Measurements from ENCODE around the gene OR2K2. TPM values are rescaled to one million over a fixed set of nuclear protein-coding genes. Genes with fewer than 3 reads are reported as not detected.

The OR2K2 gene
- total and polyA plus RNA-seq, 2 donors (not counting 1 experiment from before 2014, with no cell fraction given), result not detected

DNA sequence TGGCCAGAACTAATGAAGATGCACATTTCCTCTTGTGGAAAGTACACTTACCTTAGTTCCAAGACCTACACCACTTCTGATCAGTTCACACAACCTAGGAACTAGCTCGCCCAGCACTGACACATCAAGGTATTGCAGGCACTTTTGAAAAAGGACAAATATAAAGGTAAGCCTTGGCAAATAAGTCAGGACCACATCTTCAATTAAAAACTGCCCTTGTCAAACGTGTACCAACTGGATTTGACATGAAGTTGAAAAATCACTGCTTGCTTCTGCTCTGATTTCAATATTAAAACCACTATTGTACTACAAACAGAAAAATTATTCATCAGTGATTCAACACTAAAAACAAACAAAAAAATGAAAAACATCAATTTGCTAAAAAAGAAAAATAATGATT lies 45.0 kb upstream of the OR2K2 start:
- Histone ChIP-seq H3K9ac (ENCODE audit: low read length) (no peak overlapping the region), H3K9me3 (ENCODE audit: control extremely low read depth in 1 of 3, control insufficient read depth in 2 of 3, insufficient read depth in 1 of 3, low read length in 2 of 3) (no peaks in the 10 kb centered on the region), H4K20me1 (ENCODE audit: control insufficient read depth, insufficient read depth, low read length, poor library complexity, severe bottlenecking) (no peaks in the 10 kb centered on the region), H3K27ac (ENCODE audit: low read length in 2 of 2) (no peak overlapping the region), H3K27me3 (replicated peaks in 1 of 4; ENCODE audit: control extremely low read depth in 1 of 4, control insufficient read depth in 3 of 4, insufficient read depth in 4 of 4, low read length in 3 of 4) (no peaks in the 10 kb centered on the region), H3K4me3 (ENCODE audit: control extremely low read depth in 1 of 5, extremely low read depth in 1 of 5, insufficient read depth in 1 of 5, low read depth in 2 of 5, low read length in 4 of 5) (no peak overlapping the region), H3K79me2 (ENCODE audit: control insufficient read depth, insufficient read depth, low read length) (no peaks in the 10 kb centered on the region), H3K4me2 (replicated peaks; ENCODE audit: low read depth, low read length, poor library complexity, severe bottlenecking) (no peak overlapping the region), H3K4me1 (ENCODE audit: control insufficient read depth in 2 of 2, insufficient read depth in 2 of 2, low read length in 2 of 2) (no peaks in the 10 kb centered on the region), H3K36me3 (replicated peaks in 1 of 2; ENCODE audit: control extremely low read depth in 1 of 2, control insufficient read depth in 1 of 2, extremely low read depth in 1 of 2, insufficient read depth in 2 of 2, low read length in 1 of 2) (peaks cover 11 to 45% of the 10 kb centered on the region in 2 experiments), H2AFZ (ENCODE audit: insufficient read depth, low read depth, low read length, poor library complexity, severe bottlenecking) (no peak overlapping the region)
- H3K9me3 Mint-ChIP-seq (ENCODE audit: insufficient read depth), result no peaks in the 10 kb centered on the region
- intact Hi-C loops (cut with micrococcal nuclease), result no loop called here
- no peak overlapping the region for H3K27ac Mint-ChIP-seq
- DNase-seq (no peak), ATAC-seq (ENCODE audit: low read depth) (no peak)
- TF ChIP-seq, protein P1, sequence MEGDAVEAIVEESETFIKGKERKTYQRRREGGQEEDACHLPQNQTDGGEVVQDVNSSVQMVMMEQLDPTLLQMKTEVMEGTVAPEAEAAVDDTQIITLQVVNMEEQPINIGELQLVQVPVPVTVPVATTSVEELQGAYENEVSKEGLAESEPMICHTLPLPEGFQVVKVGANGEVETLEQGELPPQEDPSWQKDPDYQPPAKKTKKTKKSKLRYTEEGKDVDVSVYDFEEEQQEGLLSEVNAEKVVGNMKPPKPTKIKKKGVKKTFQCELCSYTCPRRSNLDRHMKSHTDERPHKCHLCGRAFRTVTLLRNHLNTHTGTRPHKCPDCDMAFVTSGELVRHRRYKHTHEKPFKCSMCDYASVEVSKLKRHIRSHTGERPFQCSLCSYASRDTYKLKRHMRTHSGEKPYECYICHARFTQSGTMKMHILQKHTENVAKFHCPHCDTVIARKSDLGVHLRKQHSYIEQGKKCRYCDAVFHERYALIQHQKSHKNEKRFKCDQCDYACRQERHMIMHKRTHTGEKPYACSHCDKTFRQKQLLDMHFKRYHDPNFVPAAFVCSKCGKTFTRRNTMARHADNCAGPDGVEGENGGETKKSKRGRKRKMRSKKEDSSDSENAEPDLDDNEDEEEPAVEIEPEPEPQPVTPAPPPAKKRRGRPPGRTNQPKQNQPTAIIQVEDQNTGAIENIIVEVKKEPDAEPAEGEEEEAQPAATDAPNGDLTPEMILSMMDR (IDR thresholded peaks at IDR 0.05), result no peak
- no peak for TF ChIP-seq EZH2 (IDR thresholded peaks at IDR 0.05; ENCODE audit: borderline replicate concordance, insufficient read depth, low read depth, low read length, poor library complexity, severe bottlenecking)
- POLR2A ChIA-PET, result no interaction called here
- CTCF ChIA-PET, result no interaction called here
- no peaks in the 10 kb centered on the region for H3K27me3 Mint-ChIP-seq
- H3K4me3 Mint-ChIP-seq, result no peak overlapping the region
- H3K4me1 Mint-ChIP-seq, result no peaks in the 10 kb centered on the region
- WGBS (ENCODE audit: insufficient coverage), result 60% methylated on average over 1 of the region's 2 CpGs

DNA sequence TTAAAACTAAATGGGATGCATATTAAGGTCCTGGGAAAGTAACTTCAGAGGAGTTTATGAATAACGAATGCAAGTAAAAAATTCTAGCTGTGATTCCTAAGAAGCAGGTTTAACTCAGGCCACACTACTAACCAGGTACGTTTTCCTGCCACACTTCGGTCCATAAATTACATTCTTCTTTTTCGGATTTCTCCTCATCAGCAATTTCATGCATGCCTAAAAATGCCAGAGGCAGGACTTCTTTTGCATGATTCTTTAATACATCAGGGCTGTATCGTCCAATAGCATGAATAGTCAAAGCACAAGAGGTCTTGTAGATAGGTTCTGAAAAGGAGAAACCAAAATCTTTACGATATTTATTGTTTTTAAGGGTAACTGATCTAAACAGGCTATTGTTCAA lies 42.3 kb upstream of the OR2K2 start:
- Histone ChIP-seq H3K4me3 (ENCODE audit: control extremely low read depth in 1 of 5, extremely low read depth in 1 of 5, insufficient read depth in 1 of 5, low read depth in 2 of 5, low read length in 4 of 5) (no peak overlapping the region), H3K4me1 (ENCODE audit: control insufficient read depth in 2 of 2, insufficient read depth in 2 of 2, low read length in 2 of 2) (no peaks in the 10 kb centered on the region), H3K9ac (ENCODE audit: low read length) (no peak overlapping the region), H3K27me3 (replicated peaks in 1 of 4; ENCODE audit: control extremely low read depth in 1 of 4, control insufficient read depth in 3 of 4, insufficient read depth in 4 of 4, low read length in 3 of 4) (no peaks in the 10 kb centered on the region), H3K9me3 (ENCODE audit: control extremely low read depth in 1 of 3, control insufficient read depth in 2 of 3, insufficient read depth in 1 of 3, low read length in 2 of 3) (no peaks in the 10 kb centered on the region), H3K27ac (ENCODE audit: low read length in 2 of 2) (no peak overlapping the region), H4K20me1 (ENCODE audit: control insufficient read depth, insufficient read depth, low read length, poor library complexity, severe bottlenecking) (no peaks in the 10 kb centered on the region), H3K79me2 (ENCODE audit: control insufficient read depth, insufficient read depth, low read length) (no peaks in the 10 kb centered on the region), H3K4me2 (replicated peaks; ENCODE audit: low read depth, low read length, poor library complexity, severe bottlenecking) (no peak overlapping the region), H2AFZ (ENCODE audit: insufficient read depth, low read depth, low read length, poor library complexity, severe bottlenecking) (no peak overlapping the region), H3K36me3 (replicated peaks in 1 of 2; ENCODE audit: control extremely low read depth in 1 of 2, control insufficient read depth in 1 of 2, extremely low read depth in 1 of 2, insufficient read depth in 2 of 2, low read length in 1 of 2) (peaks cover 17 to 57% of the 10 kb centered on the region in 2 experiments)
- H3K27ac Mint-ChIP-seq, result no peak overlapping the region
- H3K27me3 Mint-ChIP-seq, result no peaks in the 10 kb centered on the region
- WGBS (ENCODE audit: insufficient coverage), result 96% methylated on average over 3 of the region's 6 CpGs
- POLR2A ChIA-PET, result no interaction called here
- no peaks in the 10 kb centered on the region for H3K9me3 Mint-ChIP-seq (ENCODE audit: insufficient read depth)
- no peak overlapping the region for H3K4me3 Mint-ChIP-seq
- CTCF ChIA-PET, result no interaction called here
- ATAC-seq (ENCODE audit: low read depth) (no peak), DNase-seq (no peak)
- intact Hi-C loops (cut with micrococcal nuclease), result no loop called here
- H3K4me1 Mint-ChIP-seq, result no peaks in the 10 kb centered on the region
- TF ChIP-seq, protein P1 (IDR thresholded peaks at IDR 0.05), result no peak
- no peak for TF ChIP-seq EZH2 (IDR thresholded peaks at IDR 0.05; ENCODE audit: borderline replicate concordance, insufficient read depth, low read depth, low read length, poor library complexity, severe bottlenecking)
